ENCODE results near the gene CENPVL2.
"Not testable (repeated sequence)": the region's sequence is repeated elsewhere in the genome, so short reads cannot be mapped to it uniquely, and the experiment has no call there.

DNA sequence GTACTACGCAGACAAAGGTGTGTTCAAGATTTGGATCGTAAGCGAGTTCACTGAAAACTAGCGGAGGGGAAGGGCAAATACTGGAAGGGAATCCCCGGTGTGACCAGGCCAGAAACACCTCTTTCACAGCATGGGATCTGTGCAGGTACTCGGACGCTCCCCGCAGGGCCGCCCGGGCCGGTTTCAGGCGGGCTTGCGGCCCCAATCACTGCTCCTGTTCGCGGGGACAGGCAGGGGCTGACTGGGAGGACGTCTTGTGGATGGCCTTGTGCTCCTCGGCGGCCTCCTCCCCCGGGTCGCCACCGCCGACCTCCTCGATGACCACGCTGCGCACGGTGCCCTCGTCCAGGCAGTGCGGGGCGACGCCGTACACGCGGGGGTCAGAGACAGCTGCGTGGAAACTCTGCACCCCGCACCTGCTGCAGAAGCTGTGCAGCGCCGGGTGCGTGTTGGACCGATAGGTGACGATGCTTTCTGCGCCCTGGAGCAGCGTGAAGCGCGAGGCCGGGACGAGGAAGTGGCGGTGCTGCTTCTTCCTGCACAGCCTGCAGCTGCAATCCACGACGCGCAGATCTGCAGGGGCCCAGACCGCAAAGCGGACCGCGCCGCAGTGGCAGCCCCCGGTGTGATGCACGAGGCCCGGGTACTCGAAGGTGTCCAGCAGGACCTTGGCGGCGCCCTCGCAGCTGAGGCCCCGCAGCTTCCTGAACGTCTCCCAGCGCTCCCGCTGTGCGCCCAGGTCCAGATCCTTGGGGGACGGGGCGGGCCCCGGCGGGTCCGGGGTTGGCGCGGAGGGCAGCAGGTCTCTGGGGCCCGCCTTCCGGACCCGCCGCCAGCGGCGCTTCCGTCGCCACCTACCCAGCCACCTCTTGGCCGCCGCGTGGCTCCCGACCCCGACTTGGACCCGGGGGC is 567 bp downstream of the CENPVL2 start:
- TF ChIP-seq, protein P1, sequence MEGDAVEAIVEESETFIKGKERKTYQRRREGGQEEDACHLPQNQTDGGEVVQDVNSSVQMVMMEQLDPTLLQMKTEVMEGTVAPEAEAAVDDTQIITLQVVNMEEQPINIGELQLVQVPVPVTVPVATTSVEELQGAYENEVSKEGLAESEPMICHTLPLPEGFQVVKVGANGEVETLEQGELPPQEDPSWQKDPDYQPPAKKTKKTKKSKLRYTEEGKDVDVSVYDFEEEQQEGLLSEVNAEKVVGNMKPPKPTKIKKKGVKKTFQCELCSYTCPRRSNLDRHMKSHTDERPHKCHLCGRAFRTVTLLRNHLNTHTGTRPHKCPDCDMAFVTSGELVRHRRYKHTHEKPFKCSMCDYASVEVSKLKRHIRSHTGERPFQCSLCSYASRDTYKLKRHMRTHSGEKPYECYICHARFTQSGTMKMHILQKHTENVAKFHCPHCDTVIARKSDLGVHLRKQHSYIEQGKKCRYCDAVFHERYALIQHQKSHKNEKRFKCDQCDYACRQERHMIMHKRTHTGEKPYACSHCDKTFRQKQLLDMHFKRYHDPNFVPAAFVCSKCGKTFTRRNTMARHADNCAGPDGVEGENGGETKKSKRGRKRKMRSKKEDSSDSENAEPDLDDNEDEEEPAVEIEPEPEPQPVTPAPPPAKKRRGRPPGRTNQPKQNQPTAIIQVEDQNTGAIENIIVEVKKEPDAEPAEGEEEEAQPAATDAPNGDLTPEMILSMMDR (IDR thresholded peaks at IDR 0.05; ENCODE audit: low read depth, low read length), result not testable (repeated sequence)
- not testable (repeated sequence) for TF ChIP-seq EZH2phosphoT487 (IDR thresholded peaks at IDR 0.05; ENCODE audit: low read depth)

All from OCI-LY3 (cell line).